H1 (cell line): Measurements from ENCODE around the gene SCMH1.

ENCODE experiments used
- EGR1 ChIP-seq: IDR thresholded peaks from 2 replicates; pipeline ENCODE4 v1.6.1; 2011; ENCODE audit warnings: low read depth, low read length, borderline replicate concordance
- EP300 ChIP-seq, 2 experiments: IDR thresholded peaks; 1 replicate in 1 of 2; 2 replicates in 1 of 2; pipeline ENCODE4 v1.6.1; 2011 to 2012; ENCODE audit warnings: low read depth in 2 of 2, low read length in 2 of 2, mild to moderate bottlenecking in 2 of 2, borderline replicate concordance in 1 of 2, inconsistent platforms in 1 of 2, moderate library complexity in 1 of 2
- EZH2 ChIP-seq: fragments of 200-600 bp; sonication (generic); IDR thresholded peaks from 2 replicates; pipeline ENCODE4 v1.7.1; 2012; ENCODE audit warnings: low read depth, mild to moderate bottlenecking, moderate library complexity, low read length, inconsistent platforms; ENCODE audit not compliant: severe bottlenecking
- NRF1 ChIP-seq: IDR thresholded peaks from 2 replicates; pipeline ENCODE4 v1.6.1; 2011; ENCODE audit warnings: mild to moderate bottlenecking, low read depth, low read length, improper control_type of control experiment
- POLR2A ChIP-seq, 2 experiments: IDR thresholded peaks; 1 replicate in 1 of 2; 2 replicates in 1 of 2; pipeline ENCODE4 v1.6.1; 2011; ENCODE audit warnings: low read depth in 2 of 2, low read length in 2 of 2, mild to moderate bottlenecking in 2 of 2; ENCODE audit errors: control extremely low read depth in 1 of 2
- POLR2AphosphoS5 ChIP-seq: IDR thresholded peaks from 2 replicates; pipeline ENCODE4 v1.6.1; 2011; ENCODE audit warnings: low read depth, low read length
- SIN3A ChIP-seq, 2 experiments: IDR thresholded peaks in 1 of 2; conservative IDR thresholded peaks in 1 of 2; 2 replicates each; pipeline ENCODE4 v1.6.1; 2011 to 2012; ENCODE audit warnings: low read length in 2 of 2, improper control_type of control experiment in 1 of 2, low read depth in 1 of 2, mild to moderate bottlenecking in 1 of 2
- SP1 ChIP-seq: IDR thresholded peaks from 2 replicates; pipeline ENCODE4 v1.6.1; 2011; ENCODE audit warnings: low read depth, low read length
- TAF1 ChIP-seq: IDR thresholded peaks from 2 replicates; pipeline ENCODE4 v1.6.1; 2011; ENCODE audit warnings: mild to moderate bottlenecking, low read depth, low read length
- TF ChIP-seq, protein P1 (sequence below), 3 experiments: IDR thresholded peaks; 1 replicate in 2 of 3; 2 replicates in 1 of 3; pipeline versions ENCODE4 v1.5.1 to v1.6.1; 2011; ENCODE audit warnings: low read length in 3 of 3, mild to moderate bottlenecking in 3 of 3, inconsistent platforms in 2 of 3, low read depth in 1 of 3, moderate library complexity in 1 of 3; ENCODE audit not compliant: insufficient read depth in 1 of 3; ENCODE audit errors: control extremely low read depth in 1 of 3
- TF ChIP-seq, protein P2 (sequence below): IDR thresholded peaks from 2 replicates; pipeline ENCODE4 v1.6.1; 2011; ENCODE audit warnings: low read length, improper control_type of control experiment
- TF ChIP-seq, protein P3 (sequence below): IDR thresholded peaks from 2 replicates; pipeline ENCODE4 v1.6.1; 2012; ENCODE audit warnings: low read length, inconsistent platforms

DNA sequence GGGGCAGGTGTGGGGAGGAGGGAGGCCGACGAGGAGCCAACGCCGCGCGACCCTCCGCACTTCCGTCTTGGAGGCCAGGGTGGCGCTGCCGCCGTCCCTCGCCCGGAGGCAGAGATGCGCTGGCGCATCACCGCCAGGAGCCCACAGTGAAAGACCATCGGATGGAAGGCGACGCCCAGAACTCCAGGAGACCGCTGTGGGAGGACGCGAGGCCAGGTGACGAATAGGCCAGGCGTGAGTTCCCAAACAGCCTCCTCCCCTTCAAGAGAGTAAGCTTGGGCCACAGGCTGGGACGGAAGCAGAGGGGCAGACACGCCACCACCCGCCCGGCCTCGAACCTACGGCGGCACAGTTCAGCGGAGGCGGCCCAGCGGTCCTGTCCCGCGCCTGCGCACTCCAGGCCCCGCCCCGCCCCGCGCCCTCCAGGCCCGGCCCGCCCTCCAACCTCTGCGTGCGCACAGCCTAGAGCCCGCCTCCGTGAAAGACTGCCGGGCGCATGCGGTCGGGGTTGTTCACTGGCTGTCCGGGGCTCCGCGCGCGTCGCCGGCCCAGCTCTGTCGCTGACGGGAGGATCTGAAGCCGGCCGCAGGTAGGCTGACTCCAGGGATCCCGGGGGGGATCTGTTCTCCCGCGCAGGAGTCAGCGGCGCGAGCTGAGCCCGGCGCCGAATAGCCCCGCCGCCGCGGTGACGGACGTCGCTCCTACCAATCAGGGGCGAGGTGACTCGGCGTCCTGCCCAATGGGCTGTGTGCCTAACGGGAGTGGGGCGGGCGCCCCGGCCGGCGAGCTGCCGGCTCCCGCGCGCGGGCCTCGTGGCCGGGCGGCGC, 262.7 kb downstream of the SCMH1 start, which contains the start of gene CTPS1:
- TF ChIP-seq POLR2A (IDR thresholded peaks at IDR 0.05; ENCODE audit: control extremely low read depth in 1 of 2, low read depth in 2 of 2, low read length in 2 of 2): peak; percentile 71 to 86
- TF ChIP-seq SP1: peak; percentile 90
- TF ChIP-seq, protein P1, sequence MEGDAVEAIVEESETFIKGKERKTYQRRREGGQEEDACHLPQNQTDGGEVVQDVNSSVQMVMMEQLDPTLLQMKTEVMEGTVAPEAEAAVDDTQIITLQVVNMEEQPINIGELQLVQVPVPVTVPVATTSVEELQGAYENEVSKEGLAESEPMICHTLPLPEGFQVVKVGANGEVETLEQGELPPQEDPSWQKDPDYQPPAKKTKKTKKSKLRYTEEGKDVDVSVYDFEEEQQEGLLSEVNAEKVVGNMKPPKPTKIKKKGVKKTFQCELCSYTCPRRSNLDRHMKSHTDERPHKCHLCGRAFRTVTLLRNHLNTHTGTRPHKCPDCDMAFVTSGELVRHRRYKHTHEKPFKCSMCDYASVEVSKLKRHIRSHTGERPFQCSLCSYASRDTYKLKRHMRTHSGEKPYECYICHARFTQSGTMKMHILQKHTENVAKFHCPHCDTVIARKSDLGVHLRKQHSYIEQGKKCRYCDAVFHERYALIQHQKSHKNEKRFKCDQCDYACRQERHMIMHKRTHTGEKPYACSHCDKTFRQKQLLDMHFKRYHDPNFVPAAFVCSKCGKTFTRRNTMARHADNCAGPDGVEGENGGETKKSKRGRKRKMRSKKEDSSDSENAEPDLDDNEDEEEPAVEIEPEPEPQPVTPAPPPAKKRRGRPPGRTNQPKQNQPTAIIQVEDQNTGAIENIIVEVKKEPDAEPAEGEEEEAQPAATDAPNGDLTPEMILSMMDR (IDR thresholded peaks at IDR 0.05; ENCODE audit: control extremely low read depth in 1 of 3, insufficient read depth in 1 of 3, low read depth in 1 of 3, low read length in 3 of 3): peak; percentile 58 to 68 (median 62)
- no peak for TF ChIP-seq EZH2
- peak; percentile 81 for TF ChIP-seq TAF1
- TF ChIP-seq, protein P2, sequence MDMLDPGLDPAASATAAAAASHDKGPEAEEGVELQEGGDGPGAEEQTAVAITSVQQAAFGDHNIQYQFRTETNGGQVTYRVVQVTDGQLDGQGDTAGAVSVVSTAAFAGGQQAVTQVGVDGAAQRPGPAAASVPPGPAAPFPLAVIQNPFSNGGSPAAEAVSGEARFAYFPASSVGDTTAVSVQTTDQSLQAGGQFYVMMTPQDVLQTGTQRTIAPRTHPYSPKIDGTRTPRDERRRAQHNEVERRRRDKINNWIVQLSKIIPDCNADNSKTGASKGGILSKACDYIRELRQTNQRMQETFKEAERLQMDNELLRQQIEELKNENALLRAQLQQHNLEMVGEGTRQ: no peak
- peak; percentile 53 for TF ChIP-seq NRF1
- no peak for TF ChIP-seq EGR1
- TF ChIP-seq POLR2AphosphoS5: peak; percentile 89
- 0 out of 4 replicates have a peak, but pooled peaks have one; percentile 15 to 29 for TF ChIP-seq SIN3A (conservative IDR thresholded peaks at IDR 0.05 in 1 of 2, IDR thresholded peaks at IDR 0.05 in 1 of 2; ENCODE audit: low read depth in 1 of 2, low read length in 2 of 2)
- TF ChIP-seq, protein P3, sequence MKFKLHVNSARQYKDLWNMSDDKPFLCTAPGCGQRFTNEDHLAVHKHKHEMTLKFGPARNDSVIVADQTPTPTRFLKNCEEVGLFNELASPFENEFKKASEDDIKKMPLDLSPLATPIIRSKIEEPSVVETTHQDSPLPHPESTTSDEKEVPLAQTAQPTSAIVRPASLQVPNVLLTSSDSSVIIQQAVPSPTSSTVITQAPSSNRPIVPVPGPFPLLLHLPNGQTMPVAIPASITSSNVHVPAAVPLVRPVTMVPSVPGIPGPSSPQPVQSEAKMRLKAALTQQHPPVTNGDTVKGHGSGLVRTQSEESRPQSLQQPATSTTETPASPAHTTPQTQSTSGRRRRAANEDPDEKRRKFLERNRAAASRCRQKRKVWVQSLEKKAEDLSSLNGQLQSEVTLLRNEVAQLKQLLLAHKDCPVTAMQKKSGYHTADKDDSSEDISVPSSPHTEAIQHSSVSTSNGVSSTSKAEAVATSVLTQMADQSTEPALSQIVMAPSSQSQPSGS: peak; percentile 50; the same call in 1 of the 2 replicates
- no peak; a peak in 1 of 3 replicates for TF ChIP-seq EP300 (IDR thresholded peaks at IDR 0.05; ENCODE audit: borderline replicate concordance in 1 of 2, low read depth in 2 of 2, low read length in 2 of 2)
